HepG2 (cell line): ENCODE data around the gene BABAM1. TPM values are rescaled to one million over a fixed set of nuclear protein-coding genes. Genes with fewer than 3 reads are reported as not detected.

Experiments used
- CBX2 ChIP-seq, 2 experiments: fragments of 200-600 bp in 1 of 2; sonication (generic); formaldehyde crosslinking in 1 of 2; IDR thresholded peaks; 2 replicates each; pipeline versions ENCODE4 v1.7.0 to v1.8.1; 2018 to 2022; ENCODE audit warnings: low read depth in 2 of 2, low read length in 1 of 2, mild to moderate bottlenecking in 1 of 2, missing genetic modification reagents in 1 of 2
- FOXA1 ChIP-seq, 2 experiments: fragments of 450-650 bp in 1 of 2; sonication (generic) in 1 of 2; formaldehyde crosslinking in 1 of 2; IDR thresholded peaks; 2 replicates each; pipeline versions ENCODE4 v1.4.0 to v1.6.1; 2016 to 2020; ENCODE audit warnings: missing genetic modification reagents in 1 of 2
- GABPA ChIP-seq, 2 experiments: IDR thresholded peaks; 2 replicates each; pipeline ENCODE4 v1.6.1; 2011 to 2016; ENCODE audit warnings: low read depth in 2 of 2, low read length in 1 of 2, missing biosample characterization in 1 of 2, missing genetic modification characterization in 1 of 2
- MIER3 ChIP-seq: IDR thresholded peaks from 2 replicates; pipeline ENCODE4 v1.6.1; 2016; ENCODE audit warnings: missing compliant biosample characterization, borderline replicate concordance
- NCOA2 ChIP-seq: sonication (generic); formaldehyde crosslinking; IDR thresholded peaks from 2 replicates; pipeline ENCODE4 v1.8.0; 2022; ENCODE audit warnings: inconsistent platforms
- NFKB2 ChIP-seq: sonication (generic); formaldehyde crosslinking; IDR thresholded peaks from 2 replicates; pipeline ENCODE4 v1.4.0; 2020; ENCODE audit warnings: missing genetic modification reagents, borderline replicate concordance
- PHF21A ChIP-seq: sonication (generic); formaldehyde crosslinking; IDR thresholded peaks from 2 replicates; pipeline ENCODE4 v1.5.0; 2020; ENCODE audit warnings: mild to moderate bottlenecking, missing genetic modification reagents
- RAD51 ChIP-seq: fragments of 450-650 bp; IDR thresholded peaks from 2 replicates; pipeline ENCODE4 v1.6.1; 2016; ENCODE audit warnings: borderline replicate concordance
- RARA ChIP-seq: IDR thresholded peaks from 2 replicates; pipeline ENCODE4 v1.6.1; 2016; ENCODE audit warnings: missing genetic modification reagents, missing compliant biosample characterization
- SAP130 ChIP-seq: IDR thresholded peaks from 2 replicates; pipeline ENCODE4 v1.6.1; 2016; ENCODE audit warnings: low read depth
- SOX13 ChIP-seq, 3 experiments: fragments of 450-650 bp in 1 of 3; sonication (generic) in 1 of 3; formaldehyde crosslinking in 1 of 3; IDR thresholded peaks in 2 of 3; conservative IDR thresholded peaks in 1 of 3; 2 replicates each; pipeline versions ENCODE4 v1.5.0 to v1.6.1; 2016 to 2020; ENCODE audit warnings: antibody characterized with exemption in 1 of 3, mild to moderate bottlenecking in 1 of 3, missing compliant biosample characterization in 1 of 3, missing genetic modification reagents in 1 of 3, moderate library complexity in 1 of 3
- SOX5 ChIP-seq: IDR thresholded peaks from 2 replicates; pipeline ENCODE4 v1.6.1; 2016; ENCODE audit warnings: borderline replicate concordance
- THAP11 ChIP-seq: IDR thresholded peaks from 2 replicates; pipeline ENCODE4 v1.6.1; 2016; ENCODE audit warnings: missing biosample characterization, missing genetic modification reagents
- TMF1 ChIP-seq: sonication (generic); formaldehyde crosslinking; IDR thresholded peaks from 2 replicates; pipeline ENCODE4 v1.8.1; 2022; ENCODE audit warnings: low read depth, missing genetic modification reagents
- TOPORS ChIP-seq: sonication (generic); formaldehyde crosslinking; IDR thresholded peaks from 2 replicates; pipeline ENCODE4 v1.8.0; 2023; ENCODE audit warnings: mild to moderate bottlenecking, missing genetic modification reagents
- YEATS2 ChIP-seq: sonication (generic); formaldehyde crosslinking; IDR thresholded peaks from 2 replicates; pipeline ENCODE4 v1.4.0; 2020; ENCODE audit warnings: missing genetic modification reagents, borderline replicate concordance
- ZMYM2 ChIP-seq: sonication (generic); formaldehyde crosslinking; IDR thresholded peaks from 2 replicates; pipeline ENCODE4 v1.8.0; 2022; ENCODE audit warnings: mild to moderate bottlenecking, missing genetic modification reagents
- ZNF431 ChIP-seq: sonication (generic); formaldehyde crosslinking; IDR thresholded peaks from 2 replicates; pipeline ENCODE4 v1.9.0; 2022; ENCODE audit warnings: missing genetic modification reagents, low read depth, mild to moderate bottlenecking, borderline replicate concordance
- ZNF83 ChIP-seq: sonication (generic); formaldehyde crosslinking; IDR thresholded peaks from 2 replicates; pipeline ENCODE4 v1.4.0; 2020; ENCODE audit warnings: missing genetic modification reagents, mild to moderate bottlenecking, borderline replicate concordance
- ZSCAN21 ChIP-seq: sonication (generic); formaldehyde crosslinking; IDR thresholded peaks from 2 replicates; pipeline ENCODE4 v1.8.0; 2022; ENCODE audit warnings: mild to moderate bottlenecking, missing genetic modification reagents, moderate library complexity, borderline replicate concordance
- polyA plus RNA-seq, 8 experiments: library from polyadenylated mRNA; depleted of rRNA in 3 of 8; stranded (reverse) in 7 of 8; unstranded in 1 of 8; fragments of >200 nt; fragmentation: Illumina TruSeq in 4 of 8; extraction: Trizol in 4 of 8; gene quantifications; 2 replicates each; pipeline versions ENCODE4 v1.2.1 to v1.2.3, GENCODE V29; 2011 to 2016; ENCODE audit warnings: low read depth in 4 of 8, missing spikeins in 1 of 8, mixed read lengths in 1 of 8; ENCODE audit not compliant: insufficient read depth in 1 of 8
- total RNA-seq, 5 experiments: library from RNA; depleted of rRNA; stranded (reverse); fragments of >200 nt; fragmentation: Illumina TruSeq; extraction: Trizol; gene quantifications; 2 replicates each; pipeline ENCODE4 v1.2.3, GENCODE V29; 2016; ENCODE audit warnings: low read depth in 1 of 5
- TF ChIP-seq, protein P1 (sequence below): sonication (generic); formaldehyde crosslinking; IDR thresholded peaks from 2 replicates; pipeline ENCODE4 v1.9.0; 2021; ENCODE audit warnings: missing genetic modification reagents, mild to moderate bottlenecking, borderline replicate concordance
- TF ChIP-seq, protein P2 (sequence below): sonication (generic); formaldehyde crosslinking; IDR thresholded peaks from 2 replicates; pipeline ENCODE4 v1.4.0; 2020; ENCODE audit warnings: missing genetic modification reagents
- TF ChIP-seq, protein P3 (sequence below): sonication (generic); formaldehyde crosslinking; conservative IDR thresholded peaks from 2 replicates; pipeline ENCODE4 v1.4.0; 2020; ENCODE audit warnings: mild to moderate bottlenecking, missing genetic modification reagents, moderate library complexity

The BABAM1 gene
- total and polyA plus RNA-seq, 2 of the 13 experiments (the other 11 are each of a cell fraction or from before 2014, with no cell fraction given) = 70.0 to 82.0 TPM

DNA sequence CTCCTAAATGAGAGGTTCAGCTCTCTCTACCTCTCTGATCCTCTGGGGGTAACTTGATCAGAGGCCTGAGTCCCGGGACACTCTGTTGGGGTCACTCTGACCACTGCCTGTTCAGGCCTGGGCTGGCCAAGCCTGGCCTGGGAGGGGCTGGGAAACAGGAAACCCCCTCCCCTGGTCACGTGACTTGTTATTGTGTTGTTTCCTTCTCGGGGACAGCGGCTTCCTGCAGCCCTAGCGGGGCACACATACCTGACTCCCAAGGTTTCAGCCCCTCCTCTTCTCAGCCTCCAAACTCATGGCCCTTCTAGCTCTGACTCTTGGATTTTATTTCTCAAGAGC is 2.6 kb upstream of the BABAM1 start, which contains the start of gene USHBP1 (continued):
- TF ChIP-seq MIER3 (CRISPR knock-in tag) (no peak), ZNF431 (CRISPR knock-in tag) (no peak), YEATS2 (no peak), ZSCAN21 (CRISPR knock-in tag) (0 out of 2 replicates have a peak, but pooled peaks have one; percentile 21), RAD51 (peak; percentile 93), FOXA1 (IDR thresholded peaks at IDR 0.05) (no peak), FOXA1 (CRISPR knock-in tag; IDR thresholded peaks at IDR 0.05) (no peak), NCOA2 (CRISPR knock-in tag) (0 out of 2 replicates have a peak, but pooled peaks have one; percentile 13), SOX5 (CRISPR knock-in tag) (peak; percentile 35; the same call in 1 of the 2 replicates), PHF21A (CRISPR knock-in tag) (peak; percentile 42; the same call in 1 of the 2 replicates), GABPA (IDR thresholded peaks at IDR 0.05; ENCODE audit: low read depth, low read length) (no peak), GABPA (CRISPR knock-in tag; IDR thresholded peaks at IDR 0.05; ENCODE audit: low read depth) (peak; percentile 69), THAP11 (CRISPR knock-in tag) (peak; percentile 58; the same call in 1 of the 2 replicates), TOPORS (CRISPR knock-in tag) (no peak), RARA (no peak), CBX2 (IDR thresholded peaks at IDR 0.05; ENCODE audit: low read depth, low read length) (no peak), CBX2 (CRISPR knock-in tag; IDR thresholded peaks at IDR 0.05; ENCODE audit: low read depth) (no peak), ZMYM2 (CRISPR knock-in tag) (no peak), SOX13 (IDR thresholded peaks at IDR 0.05) (no peak), SOX13 (CRISPR knock-in tag; conservative IDR thresholded peaks at IDR 0.05 in 1 of 2, IDR thresholded peaks at IDR 0.05 in 1 of 2) (peak in 1 of 2 experiments; percentile 23; a peak in 1 of 4 replicates), NFKB2 (no peak), SAP130 (CRISPR knock-in tag) (peak; percentile 23; the same call in 1 of the 2 replicates), ZNF83 (CRISPR knock-in tag) (no peak), TMF1 (no peak)
- TF ChIP-seq, protein P1, sequence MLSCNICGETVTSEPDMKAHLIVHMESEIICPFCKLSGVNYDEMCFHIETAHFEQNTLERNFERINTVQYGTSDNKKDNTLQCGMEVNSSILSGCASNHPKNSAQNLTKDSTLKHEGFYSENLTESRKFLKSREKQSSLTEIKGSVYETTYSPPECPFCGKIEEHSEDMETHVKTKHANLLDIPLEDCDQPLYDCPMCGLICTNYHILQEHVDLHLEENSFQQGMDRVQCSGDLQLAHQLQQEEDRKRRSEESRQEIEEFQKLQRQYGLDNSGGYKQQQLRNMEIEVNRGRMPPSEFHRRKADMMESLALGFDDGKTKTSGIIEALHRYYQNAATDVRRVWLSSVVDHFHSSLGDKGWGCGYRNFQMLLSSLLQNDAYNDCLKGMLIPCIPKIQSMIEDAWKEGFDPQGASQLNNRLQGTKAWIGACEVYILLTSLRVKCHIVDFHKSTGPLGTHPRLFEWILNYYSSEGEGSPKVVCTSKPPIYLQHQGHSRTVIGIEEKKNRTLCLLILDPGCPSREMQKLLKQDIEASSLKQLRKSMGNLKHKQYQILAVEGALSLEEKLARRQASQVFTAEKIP = no peak
- TF ChIP-seq, protein P2, sequence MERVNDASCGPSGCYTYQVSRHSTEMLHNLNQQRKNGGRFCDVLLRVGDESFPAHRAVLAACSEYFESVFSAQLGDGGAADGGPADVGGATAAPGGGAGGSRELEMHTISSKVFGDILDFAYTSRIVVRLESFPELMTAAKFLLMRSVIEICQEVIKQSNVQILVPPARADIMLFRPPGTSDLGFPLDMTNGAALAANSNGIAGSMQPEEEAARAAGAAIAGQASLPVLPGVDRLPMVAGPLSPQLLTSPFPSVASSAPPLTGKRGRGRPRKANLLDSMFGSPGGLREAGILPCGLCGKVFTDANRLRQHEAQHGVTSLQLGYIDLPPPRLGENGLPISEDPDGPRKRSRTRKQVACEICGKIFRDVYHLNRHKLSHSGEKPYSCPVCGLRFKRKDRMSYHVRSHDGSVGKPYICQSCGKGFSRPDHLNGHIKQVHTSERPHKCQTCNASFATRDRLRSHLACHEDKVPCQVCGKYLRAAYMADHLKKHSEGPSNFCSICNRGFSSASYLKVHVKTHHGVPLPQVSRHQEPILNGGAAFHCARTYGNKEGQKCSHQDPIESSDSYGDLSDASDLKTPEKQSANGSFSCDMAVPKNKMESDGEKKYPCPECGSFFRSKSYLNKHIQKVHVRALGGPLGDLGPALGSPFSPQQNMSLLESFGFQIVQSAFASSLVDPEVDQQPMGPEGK (CRISPR knock-in tag) = peak; percentile 86
- TF ChIP-seq, protein P3, sequence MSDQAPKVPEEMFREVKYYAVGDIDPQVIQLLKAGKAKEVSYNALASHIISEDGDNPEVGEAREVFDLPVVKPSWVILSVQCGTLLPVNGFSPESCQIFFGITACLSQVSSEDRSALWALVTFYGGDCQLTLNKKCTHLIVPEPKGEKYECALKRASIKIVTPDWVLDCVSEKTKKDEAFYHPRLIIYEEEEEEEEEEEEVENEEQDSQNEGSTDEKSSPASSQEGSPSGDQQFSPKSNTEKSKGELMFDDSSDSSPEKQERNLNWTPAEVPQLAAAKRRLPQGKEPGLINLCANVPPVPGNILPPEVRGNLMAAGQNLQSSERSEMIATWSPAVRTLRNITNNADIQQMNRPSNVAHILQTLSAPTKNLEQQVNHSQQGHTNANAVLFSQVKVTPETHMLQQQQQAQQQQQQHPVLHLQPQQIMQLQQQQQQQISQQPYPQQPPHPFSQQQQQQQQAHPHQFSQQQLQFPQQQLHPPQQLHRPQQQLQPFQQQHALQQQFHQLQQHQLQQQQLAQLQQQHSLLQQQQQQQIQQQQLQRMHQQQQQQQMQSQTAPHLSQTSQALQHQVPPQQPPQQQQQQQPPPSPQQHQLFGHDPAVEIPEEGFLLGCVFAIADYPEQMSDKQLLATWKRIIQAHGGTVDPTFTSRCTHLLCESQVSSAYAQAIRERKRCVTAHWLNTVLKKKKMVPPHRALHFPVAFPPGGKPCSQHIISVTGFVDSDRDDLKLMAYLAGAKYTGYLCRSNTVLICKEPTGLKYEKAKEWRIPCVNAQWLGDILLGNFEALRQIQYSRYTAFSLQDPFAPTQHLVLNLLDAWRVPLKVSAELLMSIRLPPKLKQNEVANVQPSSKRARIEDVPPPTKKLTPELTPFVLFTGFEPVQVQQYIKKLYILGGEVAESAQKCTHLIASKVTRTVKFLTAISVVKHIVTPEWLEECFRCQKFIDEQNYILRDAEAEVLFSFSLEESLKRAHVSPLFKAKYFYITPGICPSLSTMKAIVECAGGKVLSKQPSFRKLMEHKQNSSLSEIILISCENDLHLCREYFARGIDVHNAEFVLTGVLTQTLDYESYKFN (CRISPR knock-in tag) = no peak
